Measurements from ENCODE around the gene GALNT7.
"Not testable (repeated sequence)": the region's sequence is repeated elsewhere in the genome, so short reads cannot be mapped to it uniquely, and the experiment has no call there.

GALNT7 gene

GRCh38 chr4:173168396-173169177 lies at the start of gene GALNT7:
Gene GALNT7 (plus strand): TSS chr4:173168811. CDS start chr4:173168836, 25 bp downstream.
- DNase-seq, result peak; percentile 40

GRCh38 chr4:173118819-173119218 lies 49.8 kb upstream of the GALNT7 start:
- not testable (repeated sequence) for DNase-seq

- DNase-seq, result no peak
These were observed 48.8 kb upstream of the GALNT7 start for GRCh38 chr4:173119818-173120217.

GRCh38 chr4:173121076-173121561 lies 47.5 kb upstream of the GALNT7 start:
- no peak for DNase-seq

GRCh38 chr4:173124209-173124865 lies 44.3 kb upstream of the GALNT7 start:
- no peak for DNase-seq

- DNase-seq, result no peak
These were observed 43.3 kb upstream of the GALNT7 start for GRCh38 chr4:173125216-173125812.

GRCh38 chr4:173128199-173128890 lies 40.3 kb upstream of the GALNT7 start:
- DNase-seq, result no peak

- DNase-seq, result no peak
These were observed 37.9 kb upstream of the GALNT7 start for GRCh38 chr4:173130687-173131086.

GRCh38 chr4:173134426-173134825 lies 34.2 kb upstream of the GALNT7 start:
- DNase-seq, result no peak

GRCh38 chr4:173135241-173135847 lies 33.3 kb upstream of the GALNT7 start:
- no peak for DNase-seq

- no peak for DNase-seq
These were observed 30.0 kb upstream of the GALNT7 start for GRCh38 chr4:173138624-173139023.

- no peak for DNase-seq
These were observed 29.1 kb upstream of the GALNT7 start for GRCh38 chr4:173139561-173139960.

- DNase-seq, result no peak
These were observed 23.5 kb upstream of the GALNT7 start for GRCh38 chr4:173145131-173145530.

- no peak for DNase-seq
These were observed 22.2 kb upstream of the GALNT7 start for GRCh38 chr4:173146456-173146855.

- no peak for DNase-seq
These were observed 17.1 kb upstream of the GALNT7 start for GRCh38 chr4:173151496-173151895.

GRCh38 chr4:173152104-173152503 lies 16.5 kb upstream of the GALNT7 start:
- no peak for DNase-seq

- no peak for DNase-seq
These were observed 15.2 kb upstream of the GALNT7 start for GRCh38 chr4:173153445-173153844.

GRCh38 chr4:173159791-173160190 lies 8.8 kb upstream of the GALNT7 start:
- DNase-seq, result no peak

- no peak for DNase-seq
These were observed 7.7 kb upstream of the GALNT7 start for GRCh38 chr4:173160871-173161270.

- no peak for DNase-seq
These were observed 7.3 kb upstream of the GALNT7 start for GRCh38 chr4:173161311-173161710.

- DNase-seq, result no peak
These were observed 2.9 kb upstream of the GALNT7 start for GRCh38 chr4:173165706-173166105.

GRCh38 chr4:173166491-173166890 lies 2.1 kb upstream of the GALNT7 start:
- no peak for DNase-seq
